ENCODE measurements around the gene RAD51B.

RAD51B gene

DNA sequence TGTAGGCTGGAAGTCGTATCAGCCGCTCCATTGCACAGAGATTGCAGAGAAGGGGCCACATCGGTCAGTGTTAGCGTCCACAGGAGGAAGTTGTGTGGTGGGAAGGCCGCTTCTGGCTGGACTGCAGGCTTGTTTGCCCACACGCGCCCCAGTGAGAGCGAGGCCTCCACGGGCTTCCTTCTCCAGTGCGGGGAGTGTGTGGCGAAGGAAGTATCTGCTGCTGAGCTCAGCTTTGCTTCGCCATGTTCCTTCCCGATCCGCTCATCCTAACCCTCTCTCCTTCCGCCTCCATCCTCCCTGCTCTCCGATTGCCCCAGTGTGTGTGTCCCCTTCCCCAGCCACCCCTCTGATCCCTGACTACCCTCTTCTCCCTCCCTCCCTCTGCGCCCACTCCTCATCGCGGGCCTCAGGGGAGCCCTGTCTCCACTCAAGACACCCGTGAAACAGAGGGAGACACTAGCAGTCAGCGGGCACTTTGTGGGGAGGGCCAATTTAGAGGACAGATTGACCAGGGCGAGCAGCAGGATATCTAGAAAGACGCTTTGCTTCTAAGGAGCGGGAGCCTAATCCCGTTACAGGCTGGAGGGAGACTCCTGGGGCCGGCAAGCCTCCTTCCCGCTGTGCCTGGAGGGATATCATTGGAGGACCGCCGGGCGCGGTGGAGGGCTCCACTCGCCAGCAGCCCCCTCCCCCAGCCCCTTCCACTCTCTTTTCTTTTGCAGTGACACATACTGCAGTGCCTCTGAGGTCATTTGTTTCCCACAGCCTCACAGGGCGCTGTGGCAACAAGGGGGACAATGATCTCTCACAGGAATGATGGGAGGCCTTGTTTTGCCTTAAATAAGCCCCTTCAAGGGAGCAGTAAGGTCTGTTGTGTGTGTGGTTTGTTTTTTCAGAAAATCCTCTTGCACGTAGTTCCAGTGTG lies 544.5 kb downstream of the RAD51B start:
- TF ChIP-seq, protein P1, sequence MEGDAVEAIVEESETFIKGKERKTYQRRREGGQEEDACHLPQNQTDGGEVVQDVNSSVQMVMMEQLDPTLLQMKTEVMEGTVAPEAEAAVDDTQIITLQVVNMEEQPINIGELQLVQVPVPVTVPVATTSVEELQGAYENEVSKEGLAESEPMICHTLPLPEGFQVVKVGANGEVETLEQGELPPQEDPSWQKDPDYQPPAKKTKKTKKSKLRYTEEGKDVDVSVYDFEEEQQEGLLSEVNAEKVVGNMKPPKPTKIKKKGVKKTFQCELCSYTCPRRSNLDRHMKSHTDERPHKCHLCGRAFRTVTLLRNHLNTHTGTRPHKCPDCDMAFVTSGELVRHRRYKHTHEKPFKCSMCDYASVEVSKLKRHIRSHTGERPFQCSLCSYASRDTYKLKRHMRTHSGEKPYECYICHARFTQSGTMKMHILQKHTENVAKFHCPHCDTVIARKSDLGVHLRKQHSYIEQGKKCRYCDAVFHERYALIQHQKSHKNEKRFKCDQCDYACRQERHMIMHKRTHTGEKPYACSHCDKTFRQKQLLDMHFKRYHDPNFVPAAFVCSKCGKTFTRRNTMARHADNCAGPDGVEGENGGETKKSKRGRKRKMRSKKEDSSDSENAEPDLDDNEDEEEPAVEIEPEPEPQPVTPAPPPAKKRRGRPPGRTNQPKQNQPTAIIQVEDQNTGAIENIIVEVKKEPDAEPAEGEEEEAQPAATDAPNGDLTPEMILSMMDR (conservative IDR thresholded peaks at IDR 0.05; ENCODE audit: low read depth, low read length) = no peak
- no peak overlapping the region for H3K4me3 ChIP-seq (ENCODE audit: low read length)
- peak; percentile 75 for DNase-seq (ENCODE audit: low read depth)

DNA sequence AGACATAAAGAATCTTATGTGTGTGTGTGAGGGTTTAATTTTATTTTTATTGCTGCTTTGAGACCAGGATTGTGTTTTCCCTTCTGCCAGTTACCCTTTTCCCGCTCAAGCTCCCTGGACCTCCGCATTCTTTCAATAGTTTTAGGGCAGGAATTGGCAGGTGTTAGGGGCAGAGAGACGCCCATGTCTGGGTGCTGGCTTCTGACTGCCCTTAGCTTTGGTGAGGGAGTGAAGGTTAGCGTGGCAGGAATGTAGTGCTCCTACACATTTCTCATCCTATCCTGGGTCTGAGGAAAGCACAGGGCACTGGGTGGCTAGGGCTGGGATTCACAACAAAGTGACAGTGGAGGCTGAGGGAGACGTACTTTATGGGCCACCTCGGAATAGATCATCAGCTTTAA lies 545.2 kb downstream of the RAD51B start:
- no peak overlapping the region for H3K4me3 ChIP-seq (ENCODE audit: low read length)
- TF ChIP-seq, protein P1 (conservative IDR thresholded peaks at IDR 0.05; ENCODE audit: low read depth, low read length) = no peak
- peak; percentile 49 for DNase-seq (ENCODE audit: low read depth)

DNA sequence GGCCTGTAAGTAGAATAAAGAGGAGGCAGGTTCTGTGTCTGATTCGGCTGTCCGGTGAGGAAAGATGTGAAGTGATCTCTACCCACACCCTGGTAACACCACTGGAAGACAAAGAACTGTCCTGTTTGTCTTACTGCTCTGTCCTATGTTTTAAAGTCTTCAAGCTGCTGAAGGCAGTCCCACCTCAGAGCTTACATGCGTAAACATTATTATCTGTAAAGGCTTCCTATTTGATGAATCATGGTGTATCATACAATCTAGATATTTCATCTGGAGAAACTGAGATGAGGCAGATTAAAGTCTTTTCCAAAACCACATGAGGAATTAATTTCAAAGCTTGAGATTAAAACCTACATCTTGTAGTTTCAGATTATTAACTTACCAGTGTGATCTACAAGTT lies 545.6 kb downstream of the RAD51B start:
- TF ChIP-seq, protein P1 (conservative IDR thresholded peaks at IDR 0.05; ENCODE audit: low read depth, low read length) = no peak
- DNase-seq (ENCODE audit: low read depth) = no peak
- no peak overlapping the region for H3K4me3 ChIP-seq (ENCODE audit: low read length)

DNA sequence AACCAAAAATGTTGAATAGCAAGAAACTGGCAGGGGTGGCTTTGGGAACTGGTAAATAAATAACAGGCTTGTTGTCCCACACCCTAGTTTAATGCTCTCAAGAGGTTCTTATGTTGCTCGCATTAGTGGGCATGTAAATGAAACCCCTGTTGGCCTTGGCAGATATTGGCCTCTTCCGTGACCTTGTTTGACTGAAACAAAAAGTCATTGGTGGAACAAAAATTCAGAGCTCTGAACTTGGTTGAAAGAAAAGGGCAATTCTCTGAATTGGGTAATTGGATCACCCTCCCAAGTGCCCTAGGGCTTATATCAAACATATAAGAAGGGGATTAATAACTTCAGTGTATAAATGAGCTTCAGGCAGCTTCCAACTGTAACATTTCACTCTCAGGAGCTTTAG lies 547.1 kb downstream of the RAD51B start:
- TF ChIP-seq, protein P1 (conservative IDR thresholded peaks at IDR 0.05; ENCODE audit: low read depth, low read length) = no peak
- H3K4me3 ChIP-seq (ENCODE audit: low read length) = no peak overlapping the region
- no peak for DNase-seq (ENCODE audit: low read depth)

DNA sequence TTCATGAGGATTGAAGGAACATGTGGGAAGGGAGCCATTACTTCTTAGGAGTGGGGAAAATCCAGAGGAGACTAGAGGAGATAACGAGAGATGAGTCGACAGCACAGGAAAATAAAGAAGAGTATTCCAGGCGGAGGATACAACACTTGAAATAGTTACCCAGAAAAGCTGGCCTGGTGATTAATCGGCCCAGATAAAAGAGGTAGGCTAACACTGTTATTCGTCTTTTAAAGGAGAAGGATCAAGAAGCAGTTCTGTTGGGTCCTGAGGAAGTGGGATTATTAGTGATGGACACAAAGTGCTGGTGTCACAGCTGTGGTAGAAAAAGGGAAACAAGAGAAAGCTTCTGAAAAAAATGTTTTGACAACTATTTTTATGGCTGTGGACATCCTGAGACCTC lies 548.0 kb downstream of the RAD51B start:
- no peak for DNase-seq (ENCODE audit: low read depth)
- TF ChIP-seq, protein P1 (conservative IDR thresholded peaks at IDR 0.05; ENCODE audit: low read depth, low read length) = no peak

DNA sequence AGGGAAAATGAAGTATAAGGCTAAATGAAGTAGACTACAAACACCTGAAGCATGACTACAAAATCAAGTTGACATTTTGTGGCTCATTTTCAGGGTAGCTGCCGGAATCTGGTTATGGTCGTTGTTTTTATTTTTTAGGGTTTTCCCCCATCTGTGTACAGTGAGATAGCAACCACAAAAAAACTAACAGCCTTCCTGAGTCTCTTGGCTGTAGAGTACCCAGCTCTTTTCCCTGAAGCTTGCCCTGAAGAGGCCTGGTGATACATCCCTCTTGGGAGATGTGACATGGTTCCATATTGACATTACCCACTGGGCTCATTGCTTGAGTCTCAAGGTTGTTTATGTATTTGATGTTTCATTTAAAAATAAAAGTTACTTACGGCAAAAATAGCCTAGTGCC lies 549.3 kb downstream of the RAD51B start:
- no peak for DNase-seq (ENCODE audit: low read depth)
- TF ChIP-seq, protein P1 (conservative IDR thresholded peaks at IDR 0.05; ENCODE audit: low read depth, low read length) = no peak
- H3K4me3 ChIP-seq (ENCODE audit: low read length) = no peak overlapping the region

More for the DNA sequence above, 548.0 kb downstream of the RAD51B start:
- no peak overlapping the region for H3K4me3 ChIP-seq (ENCODE audit: low read length)
